ENCODE results near the gene TMEM222.

TMEM222 gene

DNA sequence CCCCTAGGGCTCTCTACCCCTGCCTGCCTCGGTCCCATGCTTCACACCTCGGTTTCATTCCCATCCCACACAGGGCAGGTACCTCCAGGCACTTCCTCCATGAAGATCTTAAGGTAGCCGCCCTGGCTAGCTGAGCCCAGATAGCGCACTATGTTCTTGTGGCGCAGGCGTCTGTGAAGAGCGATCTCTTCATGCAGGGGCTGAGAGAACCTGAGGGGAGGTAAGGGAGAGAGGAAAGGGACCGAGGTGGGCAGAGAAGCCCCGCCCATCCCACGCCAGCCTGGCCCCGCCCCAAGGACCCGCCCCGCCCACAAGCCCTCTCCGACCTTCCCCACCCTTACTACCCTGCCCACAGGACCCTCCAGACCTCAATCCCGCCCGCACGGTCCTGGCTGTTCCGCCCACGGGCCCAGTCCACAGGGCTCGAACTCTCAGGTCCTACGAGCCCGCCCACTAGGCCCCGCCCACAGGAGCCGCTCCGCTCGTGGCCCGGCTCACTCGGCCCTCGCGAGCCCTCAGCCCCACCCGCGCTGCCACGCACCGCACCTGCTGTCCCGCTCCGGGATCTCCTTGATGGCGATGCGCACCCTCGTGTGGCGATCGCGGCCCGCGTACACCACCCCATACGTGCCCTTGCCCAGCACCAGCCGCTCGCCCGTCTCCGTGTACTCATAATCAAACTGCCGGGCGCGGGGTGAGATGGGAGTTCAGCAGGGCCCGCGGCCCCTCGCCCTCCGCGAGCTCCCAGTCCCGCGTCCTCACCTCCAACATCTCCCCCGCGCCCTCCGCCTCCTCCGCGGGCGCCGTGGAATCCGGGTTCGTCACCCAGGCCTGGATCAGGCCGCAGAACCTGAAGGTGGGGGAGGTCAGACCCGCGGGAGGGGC lies 38.4 kb downstream of the TMEM222 start:
- DNase-seq: peak; percentile 56

DNA sequence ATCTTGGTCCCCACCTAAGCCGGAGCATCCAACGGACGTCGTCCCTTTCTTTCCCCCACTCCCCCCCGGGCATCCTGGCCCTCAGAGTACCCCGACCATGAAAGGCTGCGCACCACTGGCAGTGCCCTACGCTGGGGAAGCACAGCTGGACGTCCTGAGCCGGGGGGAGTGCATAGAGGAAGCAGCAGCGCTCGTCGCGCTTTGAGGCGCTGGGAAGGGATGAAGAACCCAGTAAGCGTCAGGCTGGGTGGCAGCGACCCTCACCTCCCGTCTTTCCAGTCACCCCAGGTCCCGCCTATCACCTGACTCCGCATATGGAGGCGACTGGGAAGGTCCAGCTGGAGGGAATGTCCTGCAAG lies 39.1 kb downstream of the TMEM222 start:
- no peak for DNase-seq

DNA sequence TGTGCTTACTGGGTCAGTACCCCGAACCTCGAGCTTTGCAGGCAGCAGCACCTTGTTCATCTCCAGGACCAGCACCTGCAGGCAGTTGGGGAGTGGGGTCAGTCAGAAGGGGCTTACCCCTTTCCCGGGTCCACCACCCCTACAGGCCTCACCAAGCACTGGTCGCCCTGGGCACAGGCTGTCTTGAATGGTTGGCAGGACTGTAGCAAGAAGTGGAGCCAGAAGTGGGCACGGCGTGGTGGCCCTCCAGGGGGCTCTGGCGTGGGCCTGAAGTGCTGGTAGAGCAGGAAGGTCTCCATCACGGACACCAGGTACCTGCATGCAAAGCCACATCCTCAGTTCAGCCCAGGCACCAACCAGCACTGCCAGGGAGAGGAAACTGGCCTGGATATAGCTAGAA lies 39.6 kb downstream of the TMEM222 start:
- DNase-seq: no peak

DNA sequence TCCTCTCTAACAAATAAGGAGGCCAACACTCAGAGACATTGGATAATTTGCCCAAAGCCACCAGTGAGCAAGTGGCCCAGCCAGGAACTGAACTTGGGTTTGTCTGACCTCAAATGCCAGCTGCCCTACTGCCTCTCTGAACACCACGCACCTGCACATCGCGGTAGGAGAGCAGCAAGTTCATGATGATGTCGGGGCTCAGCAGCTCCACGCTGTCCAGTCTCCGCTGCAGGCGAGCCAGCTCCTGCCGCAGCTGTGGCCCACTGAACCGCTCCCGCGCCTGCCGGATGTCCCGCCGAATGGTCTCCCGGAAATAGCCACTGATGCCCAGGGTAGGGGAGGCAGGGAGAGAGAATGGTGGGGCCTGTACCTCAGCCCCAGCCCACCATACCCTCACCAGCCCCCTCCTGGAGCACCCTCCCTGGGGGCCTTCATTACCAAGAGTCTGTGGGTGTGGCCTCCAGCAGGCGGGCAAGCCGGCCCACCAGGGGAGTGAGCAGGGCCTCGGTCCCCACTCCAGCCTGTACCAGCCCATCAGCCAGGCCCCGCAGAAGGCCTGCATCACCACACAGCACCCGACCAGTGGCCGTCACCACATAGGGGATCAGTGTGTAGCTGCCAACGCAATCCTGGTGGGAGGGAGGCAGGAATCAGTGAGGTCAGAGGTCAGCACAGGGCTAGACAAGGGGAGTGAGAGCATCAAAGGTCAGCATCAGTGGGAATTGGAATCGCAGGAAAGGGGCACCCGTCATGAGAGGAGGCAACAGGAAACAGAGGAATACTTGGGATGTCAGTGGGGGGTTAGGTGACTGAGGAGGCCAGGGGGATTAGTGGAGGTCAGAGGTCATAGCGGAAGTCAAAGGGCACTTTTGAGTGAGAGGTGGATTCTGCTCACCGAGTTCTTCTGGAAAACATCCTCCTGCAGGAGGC lies 42.1 kb downstream of the TMEM222 start:
- DNase-seq: no peak

DNA sequence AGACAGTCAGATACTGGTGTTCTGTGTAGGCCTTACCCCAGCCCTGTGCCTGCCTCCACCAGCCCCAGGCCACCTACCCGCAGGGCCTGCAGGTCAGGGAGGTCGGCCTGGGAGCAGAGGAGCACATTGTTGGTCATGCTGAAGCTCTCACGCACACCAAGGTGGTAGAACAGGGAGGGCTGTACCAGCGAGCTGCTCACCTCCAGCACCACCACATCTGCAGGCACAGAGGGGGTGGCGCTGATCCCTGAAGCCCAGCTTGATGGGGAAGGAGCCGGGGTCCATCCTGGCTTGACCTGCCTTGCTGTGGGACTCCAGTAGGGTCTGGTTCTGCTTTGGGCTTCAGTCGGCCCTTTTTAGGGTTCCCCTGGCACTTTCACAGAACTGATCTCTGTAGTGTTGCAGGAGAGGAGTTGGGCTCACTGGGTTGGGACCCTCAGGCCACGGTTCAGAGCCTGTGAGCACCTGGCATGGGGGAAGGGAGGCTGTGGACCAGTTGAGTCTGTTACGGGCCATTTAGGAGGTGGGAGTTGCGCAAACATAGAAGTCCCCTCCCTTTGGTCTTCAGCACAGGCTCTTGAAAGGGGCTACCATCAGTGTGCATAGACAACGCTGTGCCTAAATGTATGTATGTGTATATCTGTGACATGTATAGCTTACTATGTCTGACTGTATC lies 42.9 kb downstream of the TMEM222 start:
- DNase-seq: no peak

DNA sequence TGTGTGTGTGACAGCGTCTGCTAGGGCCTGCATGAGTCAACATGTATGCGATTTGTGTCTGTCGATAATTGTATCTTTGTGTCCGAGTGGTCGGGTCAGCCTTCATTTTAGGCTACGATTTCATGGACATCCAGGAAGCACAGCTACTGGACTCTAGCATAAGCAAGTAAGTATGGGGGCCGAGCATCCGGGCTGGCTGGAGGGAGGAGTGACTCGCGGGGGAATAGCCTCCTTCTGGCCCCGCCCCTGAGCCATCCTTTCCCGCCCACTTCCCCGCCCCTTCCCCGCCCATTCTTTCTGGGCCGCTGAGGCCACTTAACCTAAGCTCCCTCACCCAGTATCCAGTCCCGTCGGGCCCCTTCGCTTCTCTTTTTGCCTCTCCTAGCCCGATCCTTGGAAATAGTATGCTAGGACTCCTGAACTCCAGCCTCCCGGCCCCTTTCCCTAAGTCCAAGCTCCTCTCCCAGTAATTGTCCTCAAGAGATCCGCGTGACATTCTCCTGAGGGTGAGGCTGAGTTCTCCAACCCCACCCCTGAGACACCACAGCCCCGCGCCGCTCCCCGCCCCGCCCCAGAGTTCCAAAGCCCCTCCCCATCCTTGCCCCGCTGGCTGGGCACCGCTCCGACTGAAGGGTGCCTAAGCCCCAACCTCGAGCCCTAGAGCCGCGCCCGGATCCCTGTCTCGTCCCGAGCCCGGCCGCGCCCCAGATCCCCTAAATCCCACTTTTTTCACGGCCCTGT lies 43.6 kb downstream of the TMEM222 start:
- peak; percentile 80 for DNase-seq

DNA sequence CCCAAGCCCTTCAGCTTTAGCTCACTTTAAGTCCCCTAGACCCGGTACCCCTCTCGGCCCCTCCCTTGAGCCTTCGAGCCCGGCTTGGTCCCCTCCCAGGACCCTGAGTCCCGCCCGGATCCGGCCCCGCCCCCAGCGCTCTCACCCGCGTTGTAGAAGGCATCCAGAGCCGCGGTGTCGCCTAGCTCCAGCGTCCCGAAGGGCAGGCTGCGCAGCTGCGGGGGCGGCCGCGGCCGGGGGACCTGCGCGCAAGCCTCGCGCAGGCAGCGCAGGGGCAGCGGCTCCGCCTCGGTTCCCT lies 44.1 kb downstream of the TMEM222 start:
- peak; percentile 61 for DNase-seq

DNA sequence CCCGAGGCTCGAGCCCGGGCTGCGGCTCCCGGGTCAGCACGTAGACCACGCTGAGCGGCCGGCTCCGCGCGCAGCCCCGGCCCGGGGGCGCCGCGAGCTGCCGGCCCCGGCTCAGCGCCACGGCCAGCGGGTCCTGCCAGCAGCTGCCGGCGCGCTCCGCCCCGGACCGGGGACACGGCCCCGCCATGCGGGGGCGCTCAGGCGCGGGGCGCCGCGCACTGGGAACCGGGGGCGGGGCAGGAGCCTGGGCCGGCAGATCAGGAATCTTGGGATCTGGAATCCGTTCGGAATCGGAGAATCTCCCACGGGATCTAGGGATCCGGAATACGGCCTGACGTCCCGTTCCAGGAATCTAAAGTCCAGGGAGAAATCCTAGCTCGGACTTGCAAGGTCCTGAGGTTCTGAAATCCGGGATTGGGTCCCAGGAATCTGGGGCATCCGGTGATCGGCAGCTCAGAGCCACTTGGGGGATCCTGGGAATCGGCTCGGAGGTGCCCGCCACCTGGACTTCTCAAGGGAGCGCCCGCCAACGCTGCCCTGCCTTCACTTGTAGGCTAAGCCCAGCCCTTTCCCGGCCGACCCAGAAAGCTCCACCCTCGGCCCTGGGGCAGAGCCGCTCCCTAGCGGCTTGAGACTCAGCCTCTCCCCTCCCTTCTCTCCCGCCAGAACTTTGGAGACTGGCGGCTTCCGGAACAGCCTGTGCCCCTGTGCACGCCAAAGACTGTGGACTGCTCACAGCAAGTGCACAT lies 44.6 kb downstream of the TMEM222 start, which contains the start of gene MAP3K6:
Gene MAP3K6 (minus strand): TSS at position 551 of the 749 bp plus-strand sequence. CDS start 364 bp downstream, at position 187.
- no peak for DNase-seq

DNA sequence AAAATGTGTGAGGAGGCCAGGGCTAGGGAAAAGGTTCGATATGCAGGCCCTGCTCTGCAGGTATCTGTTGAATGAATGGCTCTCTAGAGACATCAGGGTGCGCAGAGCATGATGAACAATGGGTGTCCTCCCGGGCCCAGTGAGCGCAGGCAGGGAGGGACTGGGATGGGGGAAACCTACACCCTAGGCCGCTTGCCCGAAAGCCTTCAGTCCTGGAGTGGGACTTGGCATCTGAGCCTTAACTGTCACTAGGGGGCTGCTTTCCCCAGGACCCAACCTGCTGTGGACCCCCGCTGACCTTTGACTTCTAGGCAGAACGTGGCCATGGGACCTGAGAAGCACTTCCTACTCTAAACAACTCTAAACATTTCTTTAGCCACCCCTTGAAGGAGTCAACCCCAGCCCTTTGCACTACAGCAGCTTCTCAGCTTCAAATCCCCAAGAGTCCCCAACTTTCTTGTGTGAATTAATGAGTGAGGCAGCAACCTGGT lies 45.2 kb downstream of the TMEM222 start:
- no peak for DNase-seq

DNA sequence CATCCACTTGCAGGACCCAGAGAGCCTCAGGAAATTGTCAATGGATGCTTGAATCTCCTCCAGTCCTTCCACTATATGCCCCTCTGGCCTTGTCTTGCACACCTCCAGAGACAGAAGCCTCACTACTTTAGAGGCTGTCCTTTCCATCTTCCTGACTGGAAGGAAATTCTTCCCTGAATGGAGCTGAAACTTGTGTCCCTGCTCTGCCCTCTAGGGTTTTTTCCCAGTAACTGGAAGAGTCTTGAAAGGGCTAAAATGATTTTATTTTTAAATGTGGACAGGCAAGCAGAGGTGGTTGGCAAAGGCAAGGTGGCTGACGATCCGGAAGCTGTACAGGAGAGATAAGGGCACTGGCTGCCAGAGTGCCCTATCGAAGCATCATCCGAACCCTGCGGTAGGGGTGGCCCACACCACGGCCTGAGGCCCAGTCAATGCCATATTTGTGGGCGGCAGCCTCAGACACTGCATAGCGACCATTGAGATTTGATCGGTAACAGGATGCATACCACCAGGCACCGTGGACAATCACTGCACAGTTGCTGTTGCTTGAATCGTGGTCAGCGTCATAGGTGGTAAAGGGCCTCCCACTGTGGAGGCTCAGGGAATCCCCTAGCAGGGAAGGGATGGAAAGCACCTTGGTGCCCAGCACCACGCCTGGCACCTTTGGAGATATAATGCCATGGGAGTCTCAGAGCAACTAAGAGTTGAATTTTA lies 47.1 kb downstream of the TMEM222 start:
- no peak for DNase-seq

DNA sequence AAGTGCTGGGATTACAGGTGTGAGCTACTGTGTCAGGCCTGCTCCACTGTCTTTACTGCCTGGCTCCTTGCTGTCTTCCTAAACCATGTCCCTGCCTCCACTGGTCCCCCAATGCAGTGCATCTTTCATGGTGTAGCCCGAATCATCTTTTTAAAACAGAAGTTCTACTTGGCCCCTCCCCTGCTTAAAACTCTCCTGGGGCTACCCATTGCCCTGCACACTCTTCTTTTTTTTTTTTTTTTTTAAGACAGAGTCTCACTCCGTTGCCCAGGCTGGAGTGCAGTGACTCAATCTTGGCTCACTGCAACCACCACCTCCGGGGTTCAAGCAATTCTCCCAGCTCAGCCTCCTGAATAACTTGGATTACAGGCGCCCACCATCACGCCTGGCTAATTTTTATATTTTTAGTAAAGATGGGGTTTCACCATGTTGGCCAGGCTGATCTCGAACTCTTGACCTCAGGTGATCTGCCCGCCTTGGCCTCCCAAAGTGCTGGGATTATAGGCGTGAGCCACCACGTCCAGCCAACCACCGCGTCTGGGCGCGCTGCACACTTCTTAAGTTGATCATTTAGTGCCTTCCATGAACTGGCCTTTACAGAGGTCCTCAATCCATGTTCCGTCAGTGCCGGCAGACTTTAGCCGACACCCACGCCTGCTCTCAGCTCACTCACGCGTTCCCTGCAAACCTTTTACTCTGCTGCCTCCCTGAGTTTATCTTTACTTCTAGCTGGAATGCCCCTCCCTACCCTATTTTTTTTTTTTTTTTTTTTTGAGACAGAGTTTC lies 50.3 kb downstream of the TMEM222 start:
- no peak for DNase-seq

DNA sequence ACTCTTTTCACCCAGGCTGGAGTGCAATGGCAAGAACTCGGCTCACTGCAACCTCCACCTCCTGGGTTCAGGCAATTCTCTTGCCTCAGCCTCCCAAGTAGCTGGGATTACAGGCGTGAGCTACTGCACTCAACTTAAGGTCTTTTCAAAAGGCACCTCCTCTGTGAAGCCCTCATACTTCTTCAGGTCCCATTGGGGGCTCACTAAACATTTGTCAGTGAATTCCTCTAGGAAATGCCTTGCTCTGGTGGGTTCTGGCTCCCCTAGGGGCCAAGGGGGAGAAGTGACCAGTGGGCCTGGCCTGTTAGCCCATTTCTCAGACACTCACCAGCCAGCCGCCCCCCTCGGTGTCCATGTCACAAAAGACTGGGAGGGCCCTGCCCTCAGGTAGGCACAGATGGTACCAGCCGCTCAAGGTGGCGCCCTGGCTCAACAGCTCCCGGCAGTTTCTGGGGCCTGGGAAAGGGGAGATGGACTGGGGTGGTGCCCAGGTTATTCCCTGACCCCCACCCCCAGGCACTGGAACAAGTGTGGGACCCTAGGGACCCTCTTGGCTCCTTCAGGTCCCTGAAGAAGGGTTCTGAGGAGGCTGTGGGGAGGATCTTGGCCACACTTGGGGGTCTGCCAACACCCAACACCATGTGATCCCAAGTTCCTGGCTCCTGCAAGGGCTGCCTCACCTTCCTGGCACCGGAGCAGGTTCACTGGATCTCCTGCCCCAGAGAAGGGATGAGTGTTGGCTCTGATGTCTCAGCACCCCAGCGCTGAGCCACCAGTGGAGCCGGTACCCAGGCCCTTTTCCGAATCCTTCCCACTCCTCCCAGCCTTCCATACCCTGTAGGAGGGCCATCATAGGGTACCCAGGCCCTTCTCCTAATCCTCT lies 51.1 kb downstream of the TMEM222 start:
- no peak for DNase-seq

DNA sequence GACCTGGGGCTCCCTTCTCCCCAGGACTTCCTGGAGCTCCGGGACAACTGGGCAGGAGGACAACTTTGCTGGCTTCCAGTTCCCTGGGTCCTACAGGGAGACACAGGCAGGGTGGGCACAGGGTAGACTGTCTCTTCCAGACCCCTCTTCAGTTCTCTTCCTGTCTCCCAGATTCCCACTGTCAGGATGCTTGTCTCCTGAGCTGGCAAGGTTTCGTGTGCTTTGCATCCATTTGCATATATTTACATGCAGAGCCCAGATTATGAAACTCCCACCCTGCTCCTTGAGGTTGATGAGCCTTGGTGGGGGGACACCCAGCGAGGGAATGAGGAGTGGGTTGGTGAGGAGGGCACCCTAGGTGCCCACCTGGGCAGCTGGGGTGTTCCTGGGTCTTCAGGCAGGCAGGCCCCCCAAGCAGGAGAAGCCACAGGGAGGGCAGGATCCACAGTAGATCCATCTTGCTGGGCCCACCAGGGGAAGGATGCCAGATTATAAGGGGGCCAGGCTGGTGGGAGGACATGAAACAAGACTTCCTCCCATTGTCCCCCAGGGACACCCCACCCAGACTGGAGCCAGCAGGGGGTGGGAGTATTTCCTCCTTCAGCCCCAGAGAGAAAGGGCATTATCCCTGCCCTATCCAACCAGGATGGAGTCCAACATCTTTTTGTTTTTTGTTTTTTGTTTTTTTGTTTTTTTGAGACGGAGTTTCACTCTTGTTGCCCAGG lies 52.6 kb downstream of the TMEM222 start, which contains the start of gene FCN3:
Gene FCN3 (minus strand): TSS at position 463 of the 725 bp plus-strand sequence. CDS start 6 bp downstream, at position 457.
- DNase-seq: no peak

DNA sequence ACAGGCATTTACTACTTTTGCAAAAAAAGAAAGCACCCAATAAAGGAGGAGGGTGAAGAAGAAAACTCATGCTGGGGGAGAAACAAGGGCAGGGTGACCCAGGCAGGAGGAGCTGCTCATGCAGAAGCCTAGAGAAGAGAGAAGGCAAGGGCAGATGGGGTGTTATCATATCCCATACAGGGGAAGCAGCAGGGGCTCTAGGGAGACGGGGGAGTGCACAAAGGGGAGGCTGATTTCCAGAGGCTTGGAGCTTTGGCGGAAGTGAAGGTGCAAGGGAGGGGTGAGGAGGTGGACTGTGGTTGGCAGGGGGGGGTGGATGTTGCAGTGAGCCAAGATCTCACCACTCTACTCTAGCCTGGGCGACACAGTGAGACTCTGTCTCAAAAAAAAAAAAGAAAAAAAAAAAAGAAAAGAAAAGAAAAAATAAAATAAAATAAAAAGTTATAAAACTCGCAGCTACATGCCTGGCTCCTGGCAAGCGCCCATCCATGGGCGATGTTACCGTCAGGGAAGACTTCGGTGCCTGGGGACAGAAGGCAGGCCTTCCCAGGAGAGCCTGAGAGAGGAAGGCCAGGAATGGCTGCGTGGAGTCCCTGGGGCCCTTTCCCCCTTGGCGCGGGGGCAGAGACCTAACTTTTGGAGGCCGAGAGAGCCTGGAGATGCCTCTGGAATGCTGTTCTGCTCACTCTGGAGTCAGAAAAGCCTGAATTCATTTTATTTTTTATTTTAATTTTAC lies 56.0 kb downstream of the TMEM222 start:
- no peak for DNase-seq

DNA sequence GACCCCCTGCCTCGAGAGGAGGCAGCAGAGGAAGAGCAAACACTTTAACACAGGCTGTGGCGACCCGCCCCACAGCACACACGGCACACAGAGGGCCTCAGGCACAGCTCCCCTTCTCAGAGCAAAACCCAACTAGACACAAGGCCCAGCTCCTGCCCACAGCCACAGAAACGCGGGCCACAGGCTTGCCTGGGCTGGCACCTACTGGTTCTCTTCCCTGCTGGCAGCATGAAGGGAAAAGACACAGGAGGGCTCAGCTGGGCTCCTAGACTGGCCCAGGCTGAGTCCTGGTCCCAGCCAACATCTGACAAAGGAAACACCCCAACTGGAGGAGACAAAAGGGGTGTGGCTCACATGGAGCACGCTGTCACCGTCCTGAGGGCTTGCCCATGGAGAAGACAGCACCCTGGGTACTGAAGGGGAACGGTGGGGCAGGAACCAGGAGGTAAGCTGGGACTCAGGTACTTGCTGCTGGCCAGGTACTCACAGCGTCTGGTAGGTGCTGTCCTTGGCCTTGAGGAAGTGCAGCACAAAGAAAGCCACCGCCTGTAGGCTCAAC lies 57.7 kb downstream of the TMEM222 start:
- DNase-seq: no peak

DNA sequence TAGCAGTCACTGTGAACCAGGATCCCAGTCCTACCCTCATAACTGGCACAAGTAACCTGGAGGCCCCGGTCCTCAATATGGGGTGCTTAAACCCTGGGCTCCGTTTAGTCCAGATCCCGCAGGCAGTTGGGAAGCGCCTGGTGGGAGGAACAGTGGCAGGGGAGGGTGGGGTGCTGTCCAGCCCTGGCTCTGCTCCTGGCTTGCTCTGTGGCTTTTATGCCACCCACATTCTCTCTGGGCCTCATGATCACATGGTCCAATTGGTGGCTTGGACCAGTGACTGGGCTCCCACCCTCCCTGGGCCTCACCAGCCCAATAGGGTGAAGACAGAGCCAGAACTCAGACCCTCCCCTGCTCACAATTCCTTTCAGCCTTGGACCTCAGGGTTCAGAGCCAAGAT lies 58.3 kb downstream of the TMEM222 start:
- no peak for DNase-seq
